ENCODE measurements around the gene OLIG2. TPM values are rescaled to one million over a fixed set of nuclear protein-coding genes. Genes with fewer than 3 reads are reported as not detected.

OLIG2 gene
- total RNA-seq, 1 donor from 2014 or later, result not detected

- intact Hi-C loops (cut with DNase I), result no loop called here
- Histone ChIP-seq H3K27ac (no peak overlapping the region), H3K4me1 (no peaks in the 10 kb centered on the region), H3K4me3 (no peak overlapping the region), H3K9me3 (no peaks in the 10 kb centered on the region), H3K27me3 (no peaks in the 10 kb centered on the region), H3K36me3 (no peaks in the 10 kb centered on the region)
- no peak for TF ChIP-seq POLR2AphosphoS5 (IDR thresholded peaks at IDR 0.05; ENCODE audit: insufficient read depth in 1 of 2, low read depth in 1 of 2)
- no peak for DNase-seq (ENCODE audit: extremely low spot score in 2 of 2)
Observed at GRCh38 chr21:32994305-32994704, 31.4 kb upstream of the OLIG2 start.

GRCh38 chr21:33007747-33008146, 18.0 kb upstream of the OLIG2 start:
- H3K4me1 ChIP-seq, result no peaks in the 10 kb centered on the region
- intact Hi-C loops (cut with DNase I), result no loop called here
- no peaks in the 10 kb centered on the region for H3K36me3 ChIP-seq
- H3K4me3 ChIP-seq, result no peak overlapping the region
- no peaks in the 10 kb centered on the region for H3K27me3 ChIP-seq
- no peak for TF ChIP-seq POLR2A (IDR thresholded peaks at IDR 0.05)
- no peak for TF ChIP-seq CTCF (IDR thresholded peaks at IDR 0.05)
- no peak for TF ChIP-seq POLR2AphosphoS5 (IDR thresholded peaks at IDR 0.05; ENCODE audit: insufficient read depth in 1 of 2, low read depth in 1 of 2)
- H3K27ac ChIP-seq, result no peak overlapping the region
- no peaks in the 10 kb centered on the region for H3K9me3 ChIP-seq
- no peak for DNase-seq (ENCODE audit: extremely low spot score in 2 of 2)

DNA sequence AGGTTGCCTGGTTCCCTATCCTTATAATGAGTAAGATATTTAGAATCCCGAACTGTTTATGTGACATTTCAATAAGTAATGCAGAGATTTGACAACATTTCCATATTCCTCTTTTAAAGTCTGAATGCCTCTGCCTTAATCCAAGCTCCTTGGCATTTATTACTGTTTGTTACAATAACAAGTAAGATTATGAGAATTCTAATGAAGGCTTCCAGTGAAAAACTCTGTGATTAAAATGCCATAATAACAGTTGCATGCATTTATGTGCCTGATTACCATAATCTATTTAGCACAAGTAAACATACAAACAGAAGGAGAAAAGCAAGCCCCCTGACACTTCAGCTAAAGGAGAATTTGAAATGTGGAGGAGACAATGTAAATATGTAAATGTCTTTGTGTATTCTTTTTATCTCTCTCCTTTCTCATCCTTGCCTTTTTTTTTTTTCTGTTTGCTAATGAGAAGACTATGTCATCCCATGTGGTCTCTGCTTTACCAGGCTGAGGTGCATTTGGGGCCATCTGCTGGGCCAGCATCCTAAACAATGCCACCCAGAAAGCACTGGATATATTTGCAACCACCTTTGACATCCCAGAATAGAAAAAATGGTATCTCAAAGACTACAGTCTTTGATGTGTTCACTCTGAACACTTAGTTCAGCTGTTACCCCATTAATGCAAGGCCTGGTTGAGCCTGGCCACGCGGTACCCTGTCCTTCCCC, 17.2 kb upstream of the OLIG2 start:
- Histone ChIP-seq H3K4me3 (no peak overlapping the region), H3K4me1 (no peaks in the 10 kb centered on the region), H3K27ac (no peak overlapping the region), H3K27me3 (no peaks in the 10 kb centered on the region), H3K36me3 (no peaks in the 10 kb centered on the region), H3K9me3 (no peaks in the 10 kb centered on the region)
- DNase-seq (ENCODE audit: extremely low spot score in 2 of 2), result peak in 1 of 2 donors; percentile 12
- intact Hi-C loops (cut with DNase I), result no loop called here
- TF ChIP-seq POLR2AphosphoS5 (IDR thresholded peaks at IDR 0.05; ENCODE audit: insufficient read depth in 1 of 2, low read depth in 1 of 2) (no peak), POLR2A (IDR thresholded peaks at IDR 0.05) (no peak), CTCF (IDR thresholded peaks at IDR 0.05) (no peak)

- TF ChIP-seq POLR2A (IDR thresholded peaks at IDR 0.05) (no peak), CTCF (IDR thresholded peaks at IDR 0.05) (no peak), POLR2AphosphoS5 (IDR thresholded peaks at IDR 0.05; ENCODE audit: insufficient read depth in 1 of 2, low read depth in 1 of 2) (no peak)
- Histone ChIP-seq H3K4me1 (no peaks in the 10 kb centered on the region), H3K27me3 (no peaks in the 10 kb centered on the region), H3K27ac (no peak overlapping the region), H3K4me3 (no peak overlapping the region), H3K9me3 (no peaks in the 10 kb centered on the region), H3K36me3 (no peaks in the 10 kb centered on the region)
- intact Hi-C loops (cut with DNase I), result no loop called here
- no peak for DNase-seq (ENCODE audit: extremely low spot score in 2 of 2)
Observed at GRCh38 chr21:33010931-33011330, 14.8 kb upstream of the OLIG2 start.

- H3K36me3 ChIP-seq, result no peaks in the 10 kb centered on the region
- H3K9me3 ChIP-seq, result no peaks in the 10 kb centered on the region
- no peak overlapping the region for H3K4me3 ChIP-seq
- intact Hi-C loops (cut with DNase I), result no loop called here
- H3K27me3 ChIP-seq, result no peaks in the 10 kb centered on the region
- H3K27ac ChIP-seq, result no peak overlapping the region
- DNase-seq (ENCODE audit: extremely low spot score in 2 of 2), result no peak
- no peaks in the 10 kb centered on the region for H3K4me1 ChIP-seq
- TF ChIP-seq CTCF (IDR thresholded peaks at IDR 0.05), result no peak
- TF ChIP-seq POLR2AphosphoS5 (IDR thresholded peaks at IDR 0.05; ENCODE audit: insufficient read depth in 1 of 2, low read depth in 1 of 2), result no peak
- TF ChIP-seq POLR2A (IDR thresholded peaks at IDR 0.05), result no peak
Observed at GRCh38 chr21:33011462-33011861, 14.3 kb upstream of the OLIG2 start.

Data from vagina (tissue), 2 donors.